Thymus (tissue), 2 donors: ENCODE measurements around the gene OR1L6. TPM values are rescaled to one million over a fixed set of nuclear protein-coding genes. Genes with fewer than 3 reads are reported as not detected.

Source experiments
- polyA plus RNA-seq: library from polyadenylated mRNA; stranded (reverse); fragments of 200-250 nt; gene quantifications from one replicate; pipeline ENCODE4 v1.2.3, GENCODE V29; 2013
- total RNA-seq: library from RNA; stranded (reverse); fragments of 120-200 nt; gene quantifications from one replicate; pipeline ENCODE4 v1.2.4, GENCODE V29; 2013
- donor health status: healthy.

OR1L6 gene
- total and polyA plus RNA-seq, 2 donors = not detected

Other genes starting within 250 kb of the OR1L6 start
- gene OR1J2, start 231.5 kb upstream of the OR1L6 start, total RNA-seq = not detected
- gene OR1J2, start 231.5 kb upstream of the OR1L6 start, polyA plus RNA-seq = not detected
- not detected for gene OR1J4, start 223.2 kb upstream of the OR1L6 start, total RNA-seq
- gene OR1J4, start 223.2 kb upstream of the OR1L6 start, polyA plus RNA-seq = 0.07 TPM
- not detected for gene OR1N1, start 215.0 kb upstream of the OR1L6 start, total RNA-seq
- not detected for gene OR1N1, start 215.0 kb upstream of the OR1L6 start, polyA plus RNA-seq
- not detected for gene OR1N2, start 189.2 kb upstream of the OR1L6 start, total RNA-seq
- not detected for gene OR1N2, start 189.2 kb upstream of the OR1L6 start, polyA plus RNA-seq
- gene OR1L8, start 158.9 kb upstream of the OR1L6 start, total RNA-seq = 0.09 TPM
- not detected for gene OR1L8, start 158.9 kb upstream of the OR1L6 start, polyA plus RNA-seq
- gene OR1Q1, start 127.6 kb upstream of the OR1L6 start, total RNA-seq = not detected
- 0.05 TPM for gene OR1Q1, start 127.6 kb upstream of the OR1L6 start, polyA plus RNA-seq
- gene OR1B1, start 84.7 kb upstream of the OR1L6 start, total RNA-seq = not detected
- not detected for gene OR1B1, start 84.7 kb upstream of the OR1L6 start, polyA plus RNA-seq
- gene OR1L1, start 80.6 kb upstream of the OR1L6 start, total RNA-seq = not detected
- gene OR1L1, start 80.6 kb upstream of the OR1L6 start, polyA plus RNA-seq = not detected
- not detected for gene OR1L3, start 67.2 kb upstream of the OR1L6 start, total RNA-seq
- not detected for gene OR1L3, start 67.2 kb upstream of the OR1L6 start, polyA plus RNA-seq
- not detected for gene OR1L4, start 18.3 kb upstream of the OR1L6 start, total RNA-seq
- 0.05 TPM for gene OR1L4, start 18.3 kb upstream of the OR1L6 start, polyA plus RNA-seq
- gene OR5C1, start 46.6 kb downstream of the OR1L6 start, total RNA-seq = not detected
- 0.05 TPM for gene OR5C1, start 46.6 kb downstream of the OR1L6 start, polyA plus RNA-seq
- not detected for gene OR1K1, start 57.8 kb downstream of the OR1L6 start, total RNA-seq
- not detected for gene OR1K1, start 57.8 kb downstream of the OR1L6 start, polyA plus RNA-seq
- gene PDCL, start 86.3 kb downstream of the OR1L6 start, total RNA-seq = 23.6 TPM
- gene PDCL, start 86.3 kb downstream of the OR1L6 start, polyA plus RNA-seq = 14.3 TPM
- gene RC3H2, start 163.1 kb downstream of the OR1L6 start, total RNA-seq = 29.7 TPM
- gene RC3H2, start 163.1 kb downstream of the OR1L6 start, polyA plus RNA-seq = 14.7 TPM
- 10.2 TPM for gene ZBTB6, start 171.0 kb downstream of the OR1L6 start, total RNA-seq
- gene ZBTB6, start 171.0 kb downstream of the OR1L6 start, polyA plus RNA-seq = 9.1 TPM
- 6.7 TPM for gene ZBTB26, start 189.2 kb downstream of the OR1L6 start, total RNA-seq
- gene ZBTB26, start 189.2 kb downstream of the OR1L6 start, polyA plus RNA-seq = 7.0 TPM
- 18.1 TPM for gene RABGAP1, start 198.7 kb downstream of the OR1L6 start, total RNA-seq
- gene RABGAP1, start 198.7 kb downstream of the OR1L6 start, polyA plus RNA-seq = 17.4 TPM